KBM-7 (cell line): ENCODE data around the gene TPD52L1.
"Not testable (repeated sequence)": the region's sequence is repeated elsewhere in the genome, so short reads cannot be mapped to it uniquely, and the experiment has no call there.

Source experiments
- DNase-seq: peaks from one replicate; pipeline ENCODE4 v3.0.0-alpha.2; 2015
- in situ Hi-C: fragments of 300-500 bp; cut with MboI; formaldehyde crosslinking; loops from 2 replicates; pipeline ENCODE4 v1.14.3; 2020; ENCODE audit warnings: low sequenced_read_pairs, low pct_unique_long_range_greater_than_20kb, mixed read lengths

The TPD52L1 gene

GRCh38 chr6:125132058-125132457 lies 21.5 kb upstream of the TPD52L1 start:
- DNase-seq, result no peak
- in situ Hi-C loops, result no loop called here

GRCh38 chr6:125136378-125136777 lies 17.2 kb upstream of the TPD52L1 start:
- in situ Hi-C loops, result no loop called here
- no peak for DNase-seq

GRCh38 chr6:125138083-125138482 lies 15.5 kb upstream of the TPD52L1 start:
- in situ Hi-C loops, result no loop called here
- no peak for DNase-seq

- DNase-seq, result no peak
Measured at GRCh38 chr6:125140808-125141207, 12.8 kb upstream of the TPD52L1 start.

GRCh38 chr6:125142618-125143017 lies 11.0 kb upstream of the TPD52L1 start:
- DNase-seq, result no peak
- in situ Hi-C loops, result no loop called here

More at GRCh38 chr6:125140808-125141207, 12.8 kb upstream of the TPD52L1 start:
- in situ Hi-C loops, result no loop called here

GRCh38 chr6:125144822-125145221 lies 8.8 kb upstream of the TPD52L1 start:
- in situ Hi-C loops, result no loop called here
- no peak for DNase-seq

- DNase-seq, result no peak
- in situ Hi-C loops, result no loop called here
Measured at GRCh38 chr6:125149256-125150144, 4.1 kb upstream of the TPD52L1 start.

GRCh38 chr6:125151700-125152099 lies 1.9 kb upstream of the TPD52L1 start:
- no peak for DNase-seq
- in situ Hi-C loops, result no loop called here

- no peak for DNase-seq
- in situ Hi-C loops, result no loop called here
Measured at GRCh38 chr6:125154118-125154760, 666 bp downstream of the TPD52L1 start.

- in situ Hi-C loops, result no loop called here
- DNase-seq, result peak; percentile 60
Measured at GRCh38 chr6:125154761-125155135, 1.2 kb downstream of the TPD52L1 start.

GRCh38 chr6:125155344-125155743 lies 1.8 kb downstream of the TPD52L1 start:
- in situ Hi-C loops, result no loop called here
- DNase-seq, result no peak

GRCh38 chr6:125156496-125156895 lies 2.9 kb downstream of the TPD52L1 start:
- DNase-seq, result no peak
- in situ Hi-C loops, result no loop called here

- DNase-seq, result no peak
- in situ Hi-C loops, result no loop called here
Measured at GRCh38 chr6:125157280-125157679, 3.7 kb downstream of the TPD52L1 start.

- in situ Hi-C loops, result no loop called here
Measured at GRCh38 chr6:125157725-125158124, 4.2 kb downstream of the TPD52L1 start.

GRCh38 chr6:125163339-125163738 lies 9.8 kb downstream of the TPD52L1 start:
- in situ Hi-C loops, result not testable (repeated sequence)

More at GRCh38 chr6:125157725-125158124, 4.2 kb downstream of the TPD52L1 start:
- DNase-seq, result no peak

GRCh38 chr6:125163811-125164210 lies 10.2 kb downstream of the TPD52L1 start:
- no peak for DNase-seq
- in situ Hi-C loops, result no loop called here

More at GRCh38 chr6:125163339-125163738, 9.8 kb downstream of the TPD52L1 start:
- not testable (repeated sequence) for DNase-seq

GRCh38 chr6:125164696-125165095 lies 11.1 kb downstream of the TPD52L1 start:
- no peak for DNase-seq
- in situ Hi-C loops, result no loop called here

- DNase-seq, result no peak
- in situ Hi-C loops, result no loop called here
Measured at GRCh38 chr6:125165256-125165655, 11.7 kb downstream of the TPD52L1 start.

GRCh38 chr6:125165776-125166175 lies 12.2 kb downstream of the TPD52L1 start:
- in situ Hi-C loops, result no loop called here
- DNase-seq, result no peak

- no peak for DNase-seq
- in situ Hi-C loops, result no loop called here
Measured at GRCh38 chr6:125166711-125167110, 13.1 kb downstream of the TPD52L1 start.
